ENCODE data around the gene CLINT1.

The CLINT1 gene

GRCh38 chr5:157758706-157759105 is 100.2 kb downstream of the CLINT1 start:
- no peak for DNase-seq (ENCODE audit: low read depth)

- DNase-seq (ENCODE audit: low read depth) = no peak
Measured at GRCh38 chr5:157756122-157756521, 102.8 kb downstream of the CLINT1 start.

- DNase-seq (ENCODE audit: low read depth) = no peak
Measured at GRCh38 chr5:157750320-157750719, 108.6 kb downstream of the CLINT1 start.

GRCh38 chr5:157749462-157749799 is 109.5 kb downstream of the CLINT1 start:
- no peak for DNase-seq (ENCODE audit: low read depth)

GRCh38 chr5:157748760-157749461 is 110.0 kb downstream of the CLINT1 start:
- no peak for DNase-seq (ENCODE audit: low read depth)

GRCh38 chr5:157747766-157748700 is 110.9 kb downstream of the CLINT1 start:
- no peak for DNase-seq (ENCODE audit: low read depth)

GRCh38 chr5:157747173-157747740 is 111.7 kb downstream of the CLINT1 start:
- DNase-seq (ENCODE audit: low read depth) = no peak

GRCh38 chr5:157745041-157745456 is 113.9 kb downstream of the CLINT1 start:
- no peak for DNase-seq (ENCODE audit: low read depth)

GRCh38 chr5:157744051-157745011 is 114.6 kb downstream of the CLINT1 start:
- no peak for DNase-seq (ENCODE audit: low read depth)

GRCh38 chr5:157743163-157744050 is 115.5 kb downstream of the CLINT1 start, which contains the start of gene LSM11:
Gene LSM11 (plus strand): TSS chr5:157743712. CDS start chr5:157743751, 39 bp downstream.
- DNase-seq (ENCODE audit: low read depth) = peak; percentile 81

GRCh38 chr5:157741131-157741530 is 117.8 kb downstream of the CLINT1 start:
- no peak for DNase-seq (ENCODE audit: low read depth)

- DNase-seq (ENCODE audit: low read depth) = no peak
Measured at GRCh38 chr5:157740229-157740610, 118.7 kb downstream of the CLINT1 start.

GRCh38 chr5:157739388-157740228 is 119.3 kb downstream of the CLINT1 start:
- no peak for DNase-seq (ENCODE audit: low read depth)

GRCh38 chr5:157735991-157736390 is 123.0 kb downstream of the CLINT1 start:
- no peak for DNase-seq (ENCODE audit: low read depth)
